Measurements from ENCODE around the gene PLA2G3.

Gene PLA2G3

DNA sequence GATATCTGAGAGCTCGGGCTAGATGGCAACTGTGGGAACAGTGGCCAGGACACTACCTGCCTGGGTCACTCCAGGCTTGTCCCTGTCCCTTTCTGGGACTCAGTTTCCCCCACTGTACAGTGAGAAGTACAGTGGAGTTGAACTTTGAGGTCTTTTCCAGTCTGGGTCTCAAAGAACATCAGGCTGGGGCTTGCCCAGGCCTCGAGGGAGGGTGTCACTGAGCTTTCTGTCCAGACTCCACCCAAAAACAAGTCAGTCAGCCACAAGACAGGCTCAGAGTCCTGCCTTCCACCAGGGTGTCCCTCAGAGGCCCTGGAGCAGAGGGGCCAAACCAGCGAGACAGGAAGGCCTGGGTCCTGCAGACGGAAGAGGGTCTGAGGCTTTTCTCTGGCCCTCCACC, 2.0 kb upstream of the PLA2G3 start:
- Histone ChIP-seq H3K9me3 (ENCODE audit: insufficient read depth, low read length) (no peaks in the 10 kb centered on the region), H3K4me2 (ENCODE audit: low read length) (no peak overlapping the region), H4K20me1 (ENCODE audit: insufficient read depth, low read length) (no peaks in the 10 kb centered on the region), H3K9ac (ENCODE audit: low read length) (no peak overlapping the region), H2AFZ (ENCODE audit: low read depth, low read length) (no peak overlapping the region), H3K4me1 (ENCODE audit: low read length) (0 out of 2 replicates have a peak, but pooled peaks cover 2% of the 10 kb centered on the region), H3K4me3 (ENCODE audit: low read length) (no peak overlapping the region), H3K36me3 (replicated peaks; ENCODE audit: low read depth, low read length) (no peaks in the 10 kb centered on the region), H3K27ac (ENCODE audit: low read length) (no peak overlapping the region), H3K27me3 (ENCODE audit: low read depth, low read length) (peaks cover 12% of the 10 kb centered on the region), H3K79me2 (ENCODE audit: low read length) (no peaks in the 10 kb centered on the region)
- TF ChIP-seq EZH2phosphoT487 (IDR thresholded peaks at IDR 0.05; ENCODE audit: low read depth): no peak
- TF ChIP-seq, protein P1, sequence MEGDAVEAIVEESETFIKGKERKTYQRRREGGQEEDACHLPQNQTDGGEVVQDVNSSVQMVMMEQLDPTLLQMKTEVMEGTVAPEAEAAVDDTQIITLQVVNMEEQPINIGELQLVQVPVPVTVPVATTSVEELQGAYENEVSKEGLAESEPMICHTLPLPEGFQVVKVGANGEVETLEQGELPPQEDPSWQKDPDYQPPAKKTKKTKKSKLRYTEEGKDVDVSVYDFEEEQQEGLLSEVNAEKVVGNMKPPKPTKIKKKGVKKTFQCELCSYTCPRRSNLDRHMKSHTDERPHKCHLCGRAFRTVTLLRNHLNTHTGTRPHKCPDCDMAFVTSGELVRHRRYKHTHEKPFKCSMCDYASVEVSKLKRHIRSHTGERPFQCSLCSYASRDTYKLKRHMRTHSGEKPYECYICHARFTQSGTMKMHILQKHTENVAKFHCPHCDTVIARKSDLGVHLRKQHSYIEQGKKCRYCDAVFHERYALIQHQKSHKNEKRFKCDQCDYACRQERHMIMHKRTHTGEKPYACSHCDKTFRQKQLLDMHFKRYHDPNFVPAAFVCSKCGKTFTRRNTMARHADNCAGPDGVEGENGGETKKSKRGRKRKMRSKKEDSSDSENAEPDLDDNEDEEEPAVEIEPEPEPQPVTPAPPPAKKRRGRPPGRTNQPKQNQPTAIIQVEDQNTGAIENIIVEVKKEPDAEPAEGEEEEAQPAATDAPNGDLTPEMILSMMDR (IDR thresholded peaks at IDR 0.05; ENCODE audit: low read depth, low read length): no peak

DNA sequence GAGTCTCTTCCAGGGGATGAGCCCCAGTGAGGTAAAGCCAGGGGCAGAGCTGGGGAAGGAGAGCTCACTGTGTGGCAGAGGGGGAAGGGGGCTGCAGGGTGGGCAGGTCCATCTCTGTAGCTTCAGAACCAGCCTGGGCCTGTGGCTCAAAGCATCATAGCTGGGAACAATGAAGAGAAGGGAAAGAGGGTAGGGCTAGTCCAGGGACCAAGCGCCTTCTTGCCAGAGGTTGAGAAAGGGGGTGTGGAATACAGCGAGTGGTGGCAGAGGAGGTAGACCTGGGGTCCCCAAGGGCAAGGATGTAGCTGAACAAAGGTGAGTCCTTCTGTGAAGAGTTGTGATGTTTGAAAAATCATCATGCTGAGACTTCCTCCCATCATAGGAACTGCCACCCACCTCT, 1.2 kb upstream of the PLA2G3 start:
- Histone ChIP-seq H2AFZ (ENCODE audit: low read depth, low read length) (no peak overlapping the region), H3K9ac (ENCODE audit: low read length) (no peak overlapping the region), H3K4me1 (ENCODE audit: low read length) (0 out of 2 replicates have a peak, but pooled peaks cover 5% of the 10 kb centered on the region), H3K27me3 (ENCODE audit: low read depth, low read length) (peaks cover 12% of the 10 kb centered on the region), H3K36me3 (replicated peaks; ENCODE audit: low read depth, low read length) (no peaks in the 10 kb centered on the region), H3K27ac (ENCODE audit: low read length) (no peak overlapping the region), H3K9me3 (ENCODE audit: insufficient read depth, low read length) (no peaks in the 10 kb centered on the region), H3K4me2 (ENCODE audit: low read length) (no peak overlapping the region), H3K79me2 (ENCODE audit: low read length) (no peaks in the 10 kb centered on the region), H4K20me1 (ENCODE audit: insufficient read depth, low read length) (no peaks in the 10 kb centered on the region), H3K4me3 (ENCODE audit: low read length) (no peak overlapping the region)
- TF ChIP-seq, protein P1 (IDR thresholded peaks at IDR 0.05; ENCODE audit: low read depth, low read length): no peak
- TF ChIP-seq EZH2phosphoT487 (IDR thresholded peaks at IDR 0.05; ENCODE audit: low read depth): no peak

DNA sequence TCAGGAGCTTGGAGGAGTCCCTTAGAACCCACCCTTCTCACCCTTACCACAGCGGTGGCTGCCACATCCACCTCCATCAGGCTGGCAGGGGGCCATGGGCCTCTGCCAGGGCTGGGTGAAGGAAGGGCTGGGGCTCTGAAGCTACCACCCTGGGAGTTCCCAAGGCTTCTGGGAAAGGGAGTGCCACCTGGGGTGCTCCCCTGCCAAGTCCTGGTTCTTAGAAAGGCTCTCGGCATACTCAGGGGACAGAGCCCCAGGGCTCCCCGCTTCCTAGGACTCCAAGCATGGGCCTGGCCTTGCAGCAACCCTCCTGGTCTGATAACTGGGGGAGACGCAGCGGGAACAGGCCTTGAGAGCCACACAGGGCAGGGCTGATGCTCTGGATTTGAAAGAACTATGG, 438 bp upstream of the PLA2G3 start:
- no peaks in the 10 kb centered on the region for H4K20me1 ChIP-seq (ENCODE audit: insufficient read depth, low read length)
- TF ChIP-seq EZH2phosphoT487 (IDR thresholded peaks at IDR 0.05; ENCODE audit: low read depth): no peak
- TF ChIP-seq, protein P1 (IDR thresholded peaks at IDR 0.05; ENCODE audit: low read depth, low read length): no peak
- no peak overlapping the region for H3K4me3 ChIP-seq (ENCODE audit: low read length)
- no peak overlapping the region for H3K4me2 ChIP-seq (ENCODE audit: low read length)
- H3K27ac ChIP-seq (ENCODE audit: low read length): no peak overlapping the region
- H2AFZ ChIP-seq (ENCODE audit: low read depth, low read length): no peak overlapping the region
- H3K27me3 ChIP-seq (ENCODE audit: low read depth, low read length): peaks cover 12% of the 10 kb centered on the region
- no peaks in the 10 kb centered on the region for H3K9me3 ChIP-seq (ENCODE audit: insufficient read depth, low read length)
- no peaks in the 10 kb centered on the region for H3K36me3 ChIP-seq (replicated peaks; ENCODE audit: low read depth, low read length)
- no peaks in the 10 kb centered on the region for H3K79me2 ChIP-seq (ENCODE audit: low read length)
- 0 out of 2 replicates have a peak, but pooled peaks cover 5% of the 10 kb centered on the region for H3K4me1 ChIP-seq (ENCODE audit: low read length)
- H3K9ac ChIP-seq (ENCODE audit: low read length): no peak overlapping the region

DNA sequence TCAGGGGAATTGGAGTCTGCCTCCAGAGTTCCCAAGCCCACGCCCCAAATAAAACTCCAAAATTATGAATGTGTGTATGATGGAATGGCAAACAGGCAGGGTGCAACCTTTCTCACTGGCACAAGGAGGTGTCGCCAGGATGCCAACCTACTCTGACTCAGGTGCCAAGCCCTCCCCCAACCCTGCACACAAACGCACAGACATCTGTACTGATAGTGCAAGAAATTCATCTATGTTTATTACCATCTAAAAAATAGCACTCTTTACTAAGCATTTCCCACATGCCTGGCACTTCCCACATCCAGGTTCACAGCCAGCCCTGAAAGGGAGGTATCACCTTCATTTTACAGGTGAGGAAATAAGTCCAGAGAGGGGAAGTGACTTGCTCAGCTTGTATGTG, 1.2 kb downstream of the PLA2G3 start:
- Histone ChIP-seq H3K4me2 (ENCODE audit: low read length) (no peak overlapping the region), H3K27ac (ENCODE audit: low read length) (no peak overlapping the region), H3K36me3 (replicated peaks; ENCODE audit: low read depth, low read length) (no peaks in the 10 kb centered on the region), H3K4me3 (ENCODE audit: low read length) (no peak overlapping the region), H2AFZ (ENCODE audit: low read depth, low read length) (no peak overlapping the region), H3K79me2 (ENCODE audit: low read length) (no peaks in the 10 kb centered on the region), H3K9me3 (ENCODE audit: insufficient read depth, low read length) (no peaks in the 10 kb centered on the region), H3K4me1 (ENCODE audit: low read length) (0 out of 2 replicates have a peak, but pooled peaks cover 5% of the 10 kb centered on the region), H3K9ac (ENCODE audit: low read length) (no peak overlapping the region), H4K20me1 (ENCODE audit: insufficient read depth, low read length) (no peaks in the 10 kb centered on the region), H3K27me3 (ENCODE audit: low read depth, low read length) (peaks cover 9% of the 10 kb centered on the region)
- TF ChIP-seq EZH2phosphoT487 (IDR thresholded peaks at IDR 0.05; ENCODE audit: low read depth): no peak
- TF ChIP-seq, protein P1 (IDR thresholded peaks at IDR 0.05; ENCODE audit: low read depth, low read length): no peak

All from OCI-LY3 (cell line).